Dermis blood vessel endothelial cell (primary cell): Measurements from ENCODE around the gene SPATS2L. TPM values are rescaled to one million over a fixed set of nuclear protein-coding genes. Genes with fewer than 3 reads are reported as not detected.

Experiments used
- DNase-seq: peaks from one replicate; pipeline ENCODE4 v3.0.0; 2010
- total RNA-seq: library from RNA; depleted of rRNA; stranded (reverse); fragments of >200 nt; gene quantifications from 2 replicates; pipeline ENCODE4 v1.2.3, GENCODE V29; 2014

The SPATS2L gene
- total RNA-seq, 1 donor from 2014 or later = 21.3 TPM

GRCh38 chr2:200352636-200353035 is 46.1 kb downstream of the SPATS2L start:
- DNase-seq = no peak

DNA sequence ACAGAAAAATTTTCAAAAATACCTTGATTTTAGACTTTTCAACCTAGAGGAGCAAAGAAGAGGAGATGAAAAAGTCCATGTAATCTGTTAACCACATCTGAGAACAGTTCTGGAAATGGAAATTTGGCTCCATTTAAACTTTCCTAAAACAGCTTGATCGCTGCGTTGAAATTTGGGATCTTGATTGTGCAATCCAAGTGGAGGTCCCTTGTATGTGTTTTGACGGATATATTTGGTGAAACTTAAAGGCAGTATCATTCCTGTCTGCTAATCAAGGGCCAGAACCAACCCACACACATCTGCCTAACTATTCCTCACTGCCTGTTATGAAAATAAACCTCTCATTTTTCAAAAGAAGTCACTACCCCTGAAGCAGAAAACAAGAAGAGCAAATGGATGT is 46.6 kb downstream of the SPATS2L start:
- DNase-seq = no peak

GRCh38 chr2:200353874-200354273 is 47.4 kb downstream of the SPATS2L start:
- no peak for DNase-seq

DNA sequence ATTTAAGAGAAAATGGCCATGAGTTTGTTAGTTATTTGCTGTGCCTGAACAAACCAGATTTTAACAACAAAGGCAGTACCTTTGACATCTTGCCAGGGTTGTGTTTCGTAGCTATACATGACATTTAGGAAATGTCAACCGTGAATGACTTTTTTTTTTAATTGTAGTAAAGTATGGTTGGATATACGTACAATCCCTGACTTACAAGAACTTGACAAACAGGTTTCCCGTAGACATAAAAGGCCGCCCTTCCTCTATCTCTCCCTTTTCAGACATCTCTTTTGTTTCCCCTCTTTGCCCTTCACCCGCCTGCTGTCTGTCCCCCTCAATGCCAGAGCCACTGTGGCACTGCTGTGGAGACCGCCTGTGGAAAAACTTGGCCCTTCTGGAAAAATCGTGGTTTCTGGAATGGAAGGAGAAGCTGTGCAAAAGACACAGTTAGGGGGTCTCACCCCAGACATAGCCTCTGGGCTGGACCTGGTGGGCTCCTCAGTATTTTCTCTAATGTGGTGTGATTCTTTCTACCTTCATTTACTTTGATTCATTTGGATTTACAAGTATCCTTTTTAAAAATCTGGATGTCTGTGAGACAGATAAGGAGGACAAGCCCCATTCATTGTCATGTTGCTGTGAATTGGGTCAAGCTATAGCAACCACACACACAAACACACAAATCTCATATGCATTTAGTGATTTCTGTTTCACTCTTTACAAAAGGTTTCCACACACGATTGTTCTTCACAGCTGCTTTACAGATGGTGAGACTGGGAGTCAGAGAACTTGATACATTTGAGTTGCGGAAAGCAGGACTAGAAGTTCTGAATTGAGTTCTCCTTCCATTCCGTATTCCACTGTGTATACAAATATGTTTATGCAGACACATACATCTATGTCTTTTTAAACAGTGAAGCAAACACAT is 48.6 kb downstream of the SPATS2L start:
- no peak for DNase-seq

GRCh38 chr2:200356321-200356720 is 49.8 kb downstream of the SPATS2L start:
- DNase-seq = no peak

DNA sequence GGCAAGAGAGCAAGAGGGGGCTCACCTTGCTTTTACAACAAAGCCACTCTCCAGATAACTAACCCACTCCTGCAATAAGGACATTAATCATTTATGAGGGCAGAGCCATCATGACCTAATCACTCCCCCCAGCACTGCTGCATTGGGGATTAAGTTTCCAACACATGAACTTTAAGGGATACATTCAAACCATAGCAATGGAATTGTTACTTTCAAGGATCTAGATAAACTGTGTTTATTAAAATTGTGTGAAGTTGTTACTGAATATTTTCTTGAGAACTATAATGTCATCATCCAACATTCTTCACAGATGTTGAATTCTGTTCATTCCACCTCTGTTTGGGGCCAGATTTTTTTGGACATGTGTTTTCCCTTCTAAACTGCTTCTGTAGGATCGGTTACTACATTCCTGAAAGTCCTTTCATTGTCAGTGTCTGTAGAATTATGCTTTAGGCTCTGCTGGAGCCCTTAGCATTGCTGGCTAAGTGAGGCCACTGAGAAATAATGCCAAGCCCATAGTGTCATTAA is 50.4 kb downstream of the SPATS2L start:
- DNase-seq = no peak

- no peak for DNase-seq
These were observed 51.4 kb downstream of the SPATS2L start for GRCh38 chr2:200357845-200358244.

- no peak for DNase-seq
These were observed 53.1 kb downstream of the SPATS2L start for GRCh38 chr2:200359552-200359951.

- DNase-seq = no peak
These were observed 53.9 kb downstream of the SPATS2L start for GRCh38 chr2:200360364-200360763.

- DNase-seq = no peak
These were observed 55.9 kb downstream of the SPATS2L start for GRCh38 chr2:200362202-200362917.

DNA sequence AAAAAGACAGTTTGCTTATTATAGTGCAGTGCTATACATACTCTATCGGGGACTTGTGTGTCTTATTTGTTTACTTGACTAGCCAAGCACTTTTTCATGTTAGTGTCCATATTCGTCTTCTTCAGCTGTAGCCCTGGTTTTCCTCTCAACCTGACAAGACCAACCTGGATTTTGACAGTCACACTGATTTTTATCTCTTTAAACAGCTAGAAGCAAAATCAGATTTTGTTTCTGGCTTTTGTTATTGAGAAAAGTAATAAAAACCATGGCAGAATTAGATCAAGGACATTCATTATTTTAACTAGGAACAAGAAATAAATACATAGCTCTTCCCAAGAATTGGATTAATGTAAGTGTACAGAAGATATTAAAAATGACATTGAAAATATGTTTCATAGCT is 56.8 kb downstream of the SPATS2L start:
- no peak for DNase-seq

DNA sequence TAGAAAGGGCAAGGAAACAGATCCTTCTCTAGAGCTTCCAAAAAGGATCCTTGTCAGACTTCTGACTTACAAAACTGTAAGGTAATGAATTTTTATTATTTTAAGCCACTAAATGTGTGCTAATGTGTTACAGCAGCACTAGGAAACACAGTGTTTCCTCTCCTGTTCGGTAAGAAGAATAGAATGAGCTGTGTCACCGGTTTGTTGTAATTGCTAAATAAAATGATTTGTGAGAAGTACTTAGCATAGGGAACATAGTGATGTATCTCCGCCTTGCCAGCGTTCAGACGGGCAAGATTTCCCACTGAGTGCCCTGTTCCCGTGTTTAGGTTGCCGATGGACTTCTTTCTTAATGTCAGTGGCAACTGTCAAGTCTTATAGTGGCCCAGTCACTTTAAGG is 57.6 kb downstream of the SPATS2L start:
- DNase-seq = peak; percentile 49

DNA sequence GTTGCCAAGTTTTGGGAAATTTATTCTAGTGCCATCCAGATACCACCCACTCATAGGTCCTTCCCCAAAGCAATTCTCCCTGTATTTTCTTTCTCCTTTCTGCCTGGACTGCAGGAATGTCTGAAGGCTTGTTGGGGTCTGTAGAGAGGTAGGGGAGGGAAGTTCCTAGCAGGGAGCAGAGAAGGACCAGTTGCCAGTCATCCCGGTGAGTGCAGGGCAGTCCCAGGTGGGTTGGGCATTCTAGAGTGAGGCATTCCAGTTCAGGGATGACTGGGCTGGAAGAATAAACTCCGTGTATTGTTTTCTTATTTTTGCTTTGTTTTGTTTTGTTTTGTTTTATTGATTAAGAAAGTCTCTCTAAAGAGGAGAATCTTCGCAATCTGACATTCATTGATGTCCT is 58.1 kb downstream of the SPATS2L start:
- no peak for DNase-seq

DNA sequence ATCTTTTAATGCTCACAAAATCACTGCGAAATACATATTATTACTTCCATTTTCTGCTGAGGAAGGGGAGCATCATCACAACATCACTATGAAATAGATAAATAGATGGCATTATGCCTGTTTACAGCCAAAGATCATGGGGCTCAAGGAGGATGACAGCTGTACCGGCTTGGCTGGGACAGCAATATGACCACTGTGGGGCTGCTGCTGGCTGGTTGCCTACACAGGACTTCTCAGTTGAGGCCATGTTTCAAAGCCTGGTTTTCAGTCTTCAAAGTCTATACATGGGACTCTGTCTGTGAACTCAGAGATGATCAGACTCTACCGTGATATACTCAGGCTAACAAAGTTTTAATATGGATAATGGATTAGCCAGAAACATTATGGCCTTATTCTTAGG is 58.7 kb downstream of the SPATS2L start:
- DNase-seq = no peak

DNA sequence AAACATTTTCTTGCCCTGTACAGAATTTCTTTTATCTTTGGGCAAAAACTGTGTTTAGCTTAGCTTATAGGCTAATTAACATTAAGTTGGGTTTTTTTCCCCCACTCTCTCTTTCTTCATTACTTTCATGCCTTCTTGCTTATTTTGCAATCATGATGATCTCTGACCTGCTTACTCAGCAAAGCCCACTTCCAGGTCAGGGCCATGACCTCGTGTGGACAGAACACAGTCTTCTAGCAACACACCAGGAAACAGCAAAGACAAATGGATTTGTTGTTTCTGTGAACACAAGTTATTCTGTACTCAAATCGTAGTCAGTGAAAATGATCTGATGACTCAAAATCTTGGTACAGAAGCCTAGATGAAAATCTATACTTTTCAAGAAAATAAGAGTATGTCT is 60.7 kb downstream of the SPATS2L start:
- peak; percentile 30 for DNase-seq

GRCh38 chr2:200369886-200370285 is 63.4 kb downstream of the SPATS2L start:
- DNase-seq = no peak

DNA sequence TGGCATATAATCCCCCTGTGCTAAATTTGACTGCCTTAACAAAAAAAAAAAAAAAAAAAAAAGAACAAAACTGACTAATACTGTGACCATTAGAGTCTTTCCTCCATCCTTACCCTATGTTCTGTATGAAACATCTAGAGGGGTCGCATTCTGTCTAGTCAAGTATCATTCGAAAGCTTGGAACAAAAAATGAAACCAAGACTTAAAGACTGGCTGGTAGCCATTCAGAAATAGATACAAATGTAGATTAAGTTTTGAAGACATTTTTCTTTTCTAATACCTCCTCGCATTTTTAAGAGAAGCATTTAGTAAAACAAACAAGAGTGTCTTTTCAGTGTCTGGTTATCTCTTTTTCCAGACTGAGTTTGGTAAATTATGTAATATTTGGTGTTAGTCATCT is 66.7 kb downstream of the SPATS2L start:
- DNase-seq = no peak

- no peak for DNase-seq
These were observed 67.5 kb downstream of the SPATS2L start for GRCh38 chr2:200373973-200374416.

DNA sequence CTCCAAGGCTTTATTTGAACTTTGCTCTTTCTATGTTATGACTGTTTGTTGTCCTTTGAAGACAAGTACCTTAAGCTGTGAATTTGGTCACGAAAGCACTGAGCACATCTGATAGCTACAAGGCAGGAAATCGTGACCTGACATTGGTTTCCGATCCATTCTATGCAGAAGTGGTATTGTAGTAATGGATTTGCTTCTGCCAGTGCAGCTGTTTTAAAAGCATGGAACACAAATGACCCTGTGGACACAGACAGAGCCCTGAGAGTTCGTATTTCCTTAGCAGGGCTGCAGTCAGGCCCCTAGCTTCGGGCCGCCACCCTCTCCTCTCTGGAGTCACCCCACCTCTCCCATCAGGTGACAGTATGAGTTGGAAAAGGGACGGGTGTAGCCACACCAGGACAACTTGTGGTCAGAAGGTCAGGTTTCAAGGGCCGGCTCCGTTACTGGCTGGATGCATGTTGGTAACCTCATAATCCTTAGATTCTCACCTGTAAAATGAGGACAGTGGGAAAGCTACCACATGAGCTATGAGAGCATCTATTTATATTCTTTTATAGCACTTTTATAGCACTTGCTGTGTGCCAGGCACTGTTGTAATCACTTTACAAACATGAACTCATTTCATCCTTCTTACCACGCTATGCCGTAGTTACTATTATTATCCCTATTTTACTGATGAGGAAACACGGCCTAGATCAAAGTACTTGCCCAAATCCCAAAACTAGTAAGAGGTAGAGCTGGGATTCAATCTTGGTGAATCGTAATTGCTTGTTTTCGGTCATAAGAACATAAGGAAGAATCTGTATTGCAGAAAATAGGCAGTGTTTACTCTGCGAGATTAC is 70.2 kb downstream of the SPATS2L start:
- peak; percentile 92 for DNase-seq

- no peak for DNase-seq
These were observed 71.2 kb downstream of the SPATS2L start for GRCh38 chr2:200377355-200378336.

DNA sequence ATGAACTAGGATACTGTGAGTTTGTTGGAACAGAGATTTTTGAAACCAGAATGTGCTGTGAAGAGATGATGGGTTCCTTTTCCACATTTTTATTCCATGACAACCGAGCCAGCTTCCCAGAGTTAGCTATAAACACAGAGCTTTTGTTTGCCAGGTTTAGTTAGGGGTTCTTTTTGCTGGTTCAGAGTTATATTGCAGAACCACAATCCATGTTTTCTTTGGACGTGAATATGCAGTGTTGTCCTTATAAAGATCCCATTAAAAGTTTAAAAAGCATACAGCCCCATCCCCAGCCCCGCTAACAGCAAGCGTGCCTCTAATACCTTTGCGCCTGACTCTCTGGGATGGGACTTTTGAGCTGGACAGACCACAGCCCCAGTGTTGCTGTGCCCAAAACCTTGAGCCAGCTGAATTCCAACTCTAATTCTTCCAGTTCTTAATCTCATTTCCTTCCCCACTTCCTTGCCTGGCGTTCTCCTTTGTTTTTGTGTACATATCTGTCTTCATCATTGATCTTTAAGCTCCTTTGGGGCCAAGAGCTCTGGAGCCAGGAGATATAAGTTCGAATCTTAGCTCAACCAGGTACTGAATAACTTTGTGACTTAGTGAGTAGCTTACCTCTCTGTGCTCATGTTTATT is 72.3 kb downstream of the SPATS2L start:
- peak; percentile 40 for DNase-seq
